HG02884 (cell line): ENCODE results near the gene KRT38.
"Not testable (repeated sequence)": the region's sequence is repeated elsewhere in the genome, so short reads cannot be mapped to it uniquely, and the experiment has no call there.

ENCODE experiments used
- ATAC-seq: cut with Tn5 transposase; IDR thresholded peaks from one replicate; pipeline ENCODE4 v1.9.1; 2021; ENCODE audit warnings: mild to moderate bottlenecking, moderate library complexity; ENCODE audit not compliant: unreplicated experiment

The KRT38 gene

GRCh38 chr17:41463746-41464145 lies 23.0 kb upstream of the KRT38 start:
- no peak for ATAC-seq

DNA sequence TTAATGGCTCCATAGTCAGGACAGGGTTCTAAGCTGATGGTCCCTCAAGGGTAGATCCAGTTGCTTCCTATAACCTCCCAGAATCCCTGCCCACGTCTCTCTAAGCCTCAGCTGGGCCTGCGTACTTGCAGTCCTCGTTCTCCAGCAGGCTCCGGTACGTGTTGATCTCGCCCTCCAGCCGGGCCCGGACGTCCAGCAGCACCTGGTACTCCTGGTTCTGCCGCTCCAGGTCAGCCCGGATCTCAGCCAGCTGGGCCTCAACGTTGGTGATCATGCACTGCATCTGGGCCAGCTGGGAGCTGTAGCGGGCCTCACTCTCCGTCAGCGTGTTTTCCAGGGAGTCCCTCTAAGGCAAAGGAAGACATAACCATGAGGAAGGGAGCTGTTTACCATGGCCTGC lies 21.9 kb upstream of the KRT38 start:
- ATAC-seq, result no peak

DNA sequence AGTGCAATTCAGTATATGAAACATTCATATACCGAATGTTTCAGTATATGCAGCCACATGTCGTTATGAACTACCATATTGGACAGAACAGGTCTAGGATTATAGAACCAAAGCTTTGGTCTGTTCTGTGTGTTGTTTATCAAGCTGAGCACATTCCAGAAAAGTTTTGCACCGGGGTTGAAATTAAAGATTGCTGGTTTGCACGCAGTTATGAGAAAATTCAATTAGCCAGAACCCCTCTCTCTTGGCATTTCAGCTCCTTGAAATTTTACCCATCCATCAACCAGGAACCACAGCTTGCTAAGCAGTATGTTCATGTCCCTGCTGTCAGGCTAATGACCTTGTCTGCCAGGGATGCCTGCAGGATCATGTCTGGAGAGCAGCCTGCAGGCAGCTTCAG lies 16.9 kb upstream of the KRT38 start:
- ATAC-seq, result no peak

- no peak for ATAC-seq
These were observed 15.4 kb upstream of the KRT38 start for GRCh38 chr17:41456204-41456603.

- no peak for ATAC-seq
These were observed 14.5 kb upstream of the KRT38 start for GRCh38 chr17:41455236-41455635.

DNA sequence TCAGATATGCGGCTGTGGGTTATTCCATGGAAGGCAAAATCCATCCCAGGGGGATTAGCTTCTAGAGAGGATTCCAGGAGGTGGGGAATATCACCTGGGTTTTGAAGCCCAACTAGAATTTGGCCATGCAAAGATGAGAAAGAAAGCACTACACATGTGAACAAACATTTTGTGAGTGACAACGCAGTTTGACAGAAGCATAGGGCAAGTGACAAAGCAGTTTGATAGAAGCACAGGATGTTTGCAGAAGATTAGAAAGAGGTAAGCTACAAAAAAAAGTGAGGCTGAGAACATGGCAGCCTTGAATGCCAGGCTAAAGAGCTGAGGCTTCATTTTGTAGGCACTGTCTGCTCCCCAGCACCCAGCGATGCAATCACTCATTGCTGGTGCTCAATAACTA lies 12.3 kb upstream of the KRT38 start:
- ATAC-seq, result no peak

DNA sequence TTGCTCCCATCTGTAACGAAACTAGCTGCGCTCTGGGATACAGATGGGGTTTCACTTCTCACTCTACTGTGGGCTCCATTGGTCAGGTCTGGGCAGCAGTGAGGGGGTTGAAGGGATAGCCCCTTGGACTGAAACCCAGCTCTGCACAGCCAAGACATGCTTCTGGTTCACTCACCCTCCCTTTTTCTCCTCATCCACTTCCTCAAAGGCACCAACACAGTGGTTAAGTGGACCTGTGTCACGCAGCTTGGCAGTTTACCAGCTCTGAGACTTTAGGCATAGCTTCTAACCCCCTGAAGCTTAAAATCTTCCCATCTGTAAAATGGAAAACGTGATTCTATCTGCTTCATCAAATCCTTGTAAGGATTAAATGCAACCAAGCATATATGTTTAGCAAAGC lies 11.5 kb upstream of the KRT38 start:
- ATAC-seq, result no peak

DNA sequence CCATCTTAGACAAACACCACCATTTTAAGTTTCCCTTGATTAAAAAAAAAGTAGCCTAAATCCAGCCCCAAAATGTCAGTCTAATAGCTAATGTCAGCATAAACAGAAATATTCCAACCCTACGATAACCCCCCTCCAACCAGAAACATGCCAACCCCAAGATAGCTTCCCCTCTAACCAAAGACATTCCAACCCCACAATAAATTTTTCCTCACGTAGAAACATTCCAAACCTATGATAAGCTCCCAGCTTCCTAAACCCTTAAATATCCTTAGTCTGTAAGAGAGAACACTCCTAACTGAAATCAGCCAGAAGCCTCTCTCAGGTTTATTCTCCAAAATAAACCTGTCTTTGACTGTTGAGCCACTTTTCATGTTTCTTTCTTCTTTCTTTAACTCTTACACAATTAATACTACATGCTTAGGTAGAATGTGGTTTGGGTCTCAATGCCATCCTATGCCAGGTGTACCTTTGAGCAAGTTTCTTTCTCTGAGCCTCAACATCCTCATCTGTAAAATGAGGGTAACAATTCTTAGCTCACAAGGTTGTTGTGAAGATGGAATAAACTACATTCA lies 10.5 kb upstream of the KRT38 start:
- no peak for ATAC-seq

DNA sequence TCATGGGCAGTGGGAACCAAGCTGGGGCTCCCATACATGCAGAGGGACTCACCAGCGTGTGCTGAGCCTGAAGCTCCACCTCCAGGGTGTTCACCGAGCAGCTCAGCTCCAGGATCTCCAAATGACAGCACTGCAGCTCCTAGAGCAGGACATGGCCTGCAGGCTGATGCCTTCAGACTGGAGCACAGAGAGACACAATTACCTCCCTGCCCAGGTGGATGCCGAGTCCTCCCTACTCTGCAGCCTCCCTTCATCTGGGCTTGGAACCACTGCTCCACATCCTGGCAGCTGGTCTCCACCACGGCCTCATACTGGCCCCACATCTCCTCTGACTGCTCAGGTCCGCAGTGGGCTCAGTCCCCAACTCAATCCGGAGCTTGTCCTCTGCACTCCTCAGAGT lies 8.2 kb upstream of the KRT38 start:
- ATAC-seq, result no peak

DNA sequence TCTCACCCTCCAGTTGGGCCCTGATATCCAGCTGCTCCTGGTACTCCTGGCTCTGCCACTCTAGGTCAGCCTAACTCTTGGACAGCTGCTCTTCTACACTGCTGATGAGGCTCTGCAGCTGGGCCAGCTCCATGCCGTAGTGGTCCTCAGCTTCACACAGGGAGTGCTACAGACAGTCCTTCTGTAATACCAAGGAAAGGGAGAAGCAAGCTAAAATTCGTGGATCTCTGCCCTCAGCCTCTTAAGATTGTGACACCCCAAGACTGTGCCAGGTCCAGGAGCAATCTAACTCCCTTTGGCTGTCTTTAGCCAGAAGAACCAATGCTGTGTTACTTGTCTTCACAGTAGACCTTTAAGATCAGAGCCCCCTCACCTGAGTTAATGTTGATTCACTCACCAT lies 7.7 kb upstream of the KRT38 start:
- ATAC-seq, result no peak

DNA sequence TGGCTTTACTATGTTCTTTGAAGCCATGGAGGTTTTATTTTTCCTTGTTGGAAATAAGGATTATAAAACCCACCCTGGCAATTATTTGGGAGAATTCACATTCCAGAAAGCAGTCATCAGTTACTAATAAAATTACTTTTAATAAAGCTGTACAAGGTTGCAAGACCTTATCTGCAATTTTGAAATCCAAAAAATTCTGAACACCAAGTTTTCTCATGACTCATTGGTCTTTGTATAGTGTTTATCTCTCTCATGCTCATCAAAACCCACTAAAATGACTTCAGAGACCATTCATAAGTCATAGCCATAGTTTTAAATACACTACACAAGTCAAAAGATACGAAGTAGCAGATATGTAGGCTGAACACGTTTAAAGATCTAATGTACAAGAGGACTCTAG lies 6.0 kb upstream of the KRT38 start:
- ATAC-seq, result no peak

GRCh38 chr17:41444640-41445039 lies 3.9 kb upstream of the KRT38 start:
- no peak for ATAC-seq

DNA sequence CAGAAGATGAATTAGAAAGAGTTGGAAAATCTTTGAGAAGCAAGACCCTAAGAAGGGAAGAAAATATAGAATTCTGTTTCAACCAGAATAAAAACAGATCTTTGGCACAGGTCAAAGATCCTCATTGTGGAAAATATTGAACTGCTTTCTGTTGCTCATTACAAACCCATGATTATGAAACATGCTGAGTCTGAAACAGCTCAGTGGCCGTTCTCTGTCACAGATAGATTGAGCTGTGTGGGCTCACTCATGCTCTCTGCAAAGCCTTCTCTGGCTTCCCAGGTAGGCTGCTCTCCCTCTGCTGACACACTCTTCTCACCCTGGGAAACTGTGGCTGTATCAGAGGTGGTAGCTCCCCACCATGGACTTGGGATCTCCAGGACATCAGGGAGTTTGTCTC lies 3.4 kb upstream of the KRT38 start:
- ATAC-seq, result no peak

DNA sequence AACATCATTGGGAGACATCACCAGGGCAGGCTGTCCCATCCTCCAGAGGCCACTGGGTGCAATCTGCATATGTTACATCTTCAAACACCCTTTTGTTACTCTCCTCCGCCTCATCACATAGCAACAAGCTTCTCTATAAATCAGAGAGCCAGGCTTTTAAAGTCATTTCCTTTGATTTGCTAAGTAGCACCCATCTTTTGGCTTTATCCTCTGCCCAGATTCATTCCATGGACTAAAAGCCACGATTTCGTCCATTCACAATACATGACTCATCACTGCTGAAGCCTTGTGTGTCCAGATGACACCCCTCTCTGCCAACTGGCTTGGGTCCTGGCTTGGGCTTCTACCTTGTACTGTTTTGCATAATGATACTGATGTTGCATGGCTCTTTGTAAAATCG lies 2.0 kb upstream of the KRT38 start:
- ATAC-seq, result no peak

- ATAC-seq, result no peak
These were observed 1.4 kb downstream of the KRT38 start for GRCh38 chr17:41439375-41439774.

- no peak for ATAC-seq
These were observed 3.0 kb downstream of the KRT38 start for GRCh38 chr17:41437769-41438168.

- no peak for ATAC-seq
These were observed 3.5 kb downstream of the KRT38 start for GRCh38 chr17:41437254-41437653.

GRCh38 chr17:41434415-41434814 lies 6.4 kb downstream of the KRT38 start:
- no peak for ATAC-seq

GRCh38 chr17:41434005-41434404 lies 6.8 kb downstream of the KRT38 start:
- ATAC-seq, result no peak

GRCh38 chr17:41433586-41433985 lies 7.2 kb downstream of the KRT38 start:
- ATAC-seq, result no peak

DNA sequence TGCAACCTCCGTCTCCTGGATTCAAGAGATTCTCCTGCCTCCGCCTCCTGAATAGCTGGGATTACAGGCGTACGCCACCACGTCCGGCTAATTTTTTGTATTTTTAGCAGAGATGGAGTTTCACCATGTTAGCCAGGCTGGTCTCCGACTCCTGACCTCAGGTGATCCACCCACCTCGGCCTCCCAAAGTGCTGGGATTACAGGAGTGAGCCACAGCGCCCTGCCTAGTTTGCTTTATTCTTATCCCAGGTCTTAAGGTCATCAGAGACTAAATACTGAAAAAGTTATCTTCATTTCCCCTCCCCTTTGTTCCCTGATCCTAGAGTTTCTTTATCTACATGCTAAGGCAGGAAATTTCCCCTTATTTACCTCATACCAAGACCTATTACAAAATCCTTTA lies 10.4 kb downstream of the KRT38 start:
- ATAC-seq, result not testable (repeated sequence)

DNA sequence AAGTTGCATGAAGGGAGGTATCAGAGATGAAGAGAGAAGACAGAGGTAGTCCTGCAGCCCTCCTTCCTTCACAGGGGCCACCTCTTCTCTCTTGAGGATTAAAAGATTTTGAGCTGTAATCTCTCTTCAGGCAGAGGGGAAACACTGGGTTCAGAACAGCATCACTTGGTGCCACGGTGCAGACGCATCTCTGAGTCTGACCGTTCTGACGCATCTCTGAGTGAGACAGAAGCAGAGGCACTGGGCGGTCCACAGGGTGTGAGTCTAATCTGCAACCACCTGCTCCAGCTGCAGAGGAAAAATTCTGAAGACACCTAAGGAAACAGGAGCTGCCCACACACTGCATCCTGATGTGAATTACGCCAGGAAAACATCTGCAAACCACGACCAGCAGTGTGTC lies 11.1 kb downstream of the KRT38 start:
- no peak for ATAC-seq

GRCh38 chr17:41428591-41429291 lies 12.0 kb downstream of the KRT38 start:
- ATAC-seq, result no peak
